Measurements from ENCODE around the gene SERPIND1.

DNA sequence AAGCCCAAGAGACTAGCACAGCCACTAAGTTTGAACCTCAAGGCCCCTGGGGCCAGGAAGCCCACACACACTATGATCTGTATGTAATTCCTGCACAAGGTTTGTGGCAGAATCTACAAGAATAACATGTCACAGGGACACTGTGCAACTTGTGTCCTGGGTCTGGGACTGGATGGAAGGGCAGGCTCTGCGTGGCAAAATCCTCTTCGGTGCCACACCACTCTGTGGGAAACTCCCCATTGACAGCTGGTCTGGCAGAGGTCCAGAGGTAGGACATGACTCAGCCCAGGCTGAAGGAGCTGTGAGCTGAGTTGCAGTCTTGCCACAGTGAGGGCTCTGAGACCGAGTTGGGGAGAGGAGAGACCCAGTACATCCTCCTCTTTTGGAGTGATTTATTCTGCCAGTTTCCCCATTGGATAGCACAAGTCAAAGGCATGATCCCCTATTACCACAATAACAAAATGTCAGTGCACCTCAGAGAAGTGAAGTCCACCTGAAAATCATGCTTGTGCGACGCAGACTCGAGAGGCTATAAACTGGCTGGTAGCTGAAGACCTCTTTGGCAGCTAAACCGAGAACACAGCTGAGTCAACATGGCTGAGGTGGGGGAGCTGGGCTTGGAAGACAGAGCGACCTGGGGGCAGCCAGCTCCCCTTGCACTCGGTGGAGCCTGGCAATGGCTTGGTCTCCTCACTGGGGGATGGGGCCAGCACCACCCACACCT, 23.3 kb upstream of the SERPIND1 start:
- TF ChIP-seq, protein P1, sequence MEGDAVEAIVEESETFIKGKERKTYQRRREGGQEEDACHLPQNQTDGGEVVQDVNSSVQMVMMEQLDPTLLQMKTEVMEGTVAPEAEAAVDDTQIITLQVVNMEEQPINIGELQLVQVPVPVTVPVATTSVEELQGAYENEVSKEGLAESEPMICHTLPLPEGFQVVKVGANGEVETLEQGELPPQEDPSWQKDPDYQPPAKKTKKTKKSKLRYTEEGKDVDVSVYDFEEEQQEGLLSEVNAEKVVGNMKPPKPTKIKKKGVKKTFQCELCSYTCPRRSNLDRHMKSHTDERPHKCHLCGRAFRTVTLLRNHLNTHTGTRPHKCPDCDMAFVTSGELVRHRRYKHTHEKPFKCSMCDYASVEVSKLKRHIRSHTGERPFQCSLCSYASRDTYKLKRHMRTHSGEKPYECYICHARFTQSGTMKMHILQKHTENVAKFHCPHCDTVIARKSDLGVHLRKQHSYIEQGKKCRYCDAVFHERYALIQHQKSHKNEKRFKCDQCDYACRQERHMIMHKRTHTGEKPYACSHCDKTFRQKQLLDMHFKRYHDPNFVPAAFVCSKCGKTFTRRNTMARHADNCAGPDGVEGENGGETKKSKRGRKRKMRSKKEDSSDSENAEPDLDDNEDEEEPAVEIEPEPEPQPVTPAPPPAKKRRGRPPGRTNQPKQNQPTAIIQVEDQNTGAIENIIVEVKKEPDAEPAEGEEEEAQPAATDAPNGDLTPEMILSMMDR (IDR thresholded peaks at IDR 0.05; ENCODE audit: poor library complexity), result no peak
- TF ChIP-seq EZH2phosphoT487 (IDR thresholded peaks at IDR 0.05; ENCODE audit: low read depth, severe bottlenecking, unreplicated experiment), result no peak
